HG02642 (cell line): ENCODE results near the gene TBX22.
"Not testable (repeated sequence)": the region's sequence is repeated elsewhere in the genome, so short reads cannot be mapped to it uniquely, and the experiment has no call there.

Experiments
- ATAC-seq: cut with Tn5 transposase; IDR thresholded peaks from one replicate; pipeline ENCODE4 v1.9.1; 2021; ENCODE audit warnings: mild to moderate bottlenecking; ENCODE audit not compliant: unreplicated experiment, poor library complexity

The TBX22 gene

GRCh38 chrX:80014141-80014940 is at the start of gene TBX22:
Gene TBX22, plus strand, starts transcription at chrX:80014753. Its CDS starts 7,517 bp downstream, at chrX:80022270.
- no peak for ATAC-seq

DNA sequence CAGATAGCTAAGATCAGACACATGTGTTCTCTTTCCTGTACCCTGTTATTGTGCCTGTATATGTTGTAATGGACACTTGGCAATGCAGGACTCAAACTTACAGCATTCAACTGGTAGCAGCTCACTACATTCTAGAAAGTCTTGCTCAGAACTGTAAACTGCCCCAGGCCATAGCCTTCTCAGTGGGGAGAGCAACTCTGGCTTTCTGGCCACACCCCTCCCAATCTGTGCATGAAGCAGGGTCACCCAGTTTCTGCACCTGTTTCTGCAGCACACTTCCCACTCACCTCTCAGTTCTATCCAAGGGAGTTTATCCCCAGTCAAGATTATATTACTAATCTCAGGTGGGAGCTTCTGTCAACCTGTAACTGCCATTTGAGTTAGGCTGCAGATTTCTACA is 38.9 kb upstream of the TBX22 start:
- ATAC-seq: no peak

GRCh38 chrX:80004458-80004857 is 10.1 kb upstream of the TBX22 start:
- no peak for ATAC-seq

- no peak for ATAC-seq
Observed at GRCh38 chrX:80011522-80011921, 3.0 kb upstream of the TBX22 start.

- ATAC-seq: no peak
Observed at GRCh38 chrX:80016182-80016581, 1.6 kb downstream of the TBX22 start.

GRCh38 chrX:80021621-80022020 is 7.1 kb downstream of the TBX22 start:
- no peak for ATAC-seq

- ATAC-seq: no peak
Observed at GRCh38 chrX:80022363-80023031, 7.9 kb downstream of the TBX22 start.

- ATAC-seq: no peak
Observed at GRCh38 chrX:80026116-80026515, 11.6 kb downstream of the TBX22 start.

- not testable (repeated sequence) for ATAC-seq
Observed at GRCh38 chrX:80066156-80066555, 51.6 kb downstream of the TBX22 start.

DNA sequence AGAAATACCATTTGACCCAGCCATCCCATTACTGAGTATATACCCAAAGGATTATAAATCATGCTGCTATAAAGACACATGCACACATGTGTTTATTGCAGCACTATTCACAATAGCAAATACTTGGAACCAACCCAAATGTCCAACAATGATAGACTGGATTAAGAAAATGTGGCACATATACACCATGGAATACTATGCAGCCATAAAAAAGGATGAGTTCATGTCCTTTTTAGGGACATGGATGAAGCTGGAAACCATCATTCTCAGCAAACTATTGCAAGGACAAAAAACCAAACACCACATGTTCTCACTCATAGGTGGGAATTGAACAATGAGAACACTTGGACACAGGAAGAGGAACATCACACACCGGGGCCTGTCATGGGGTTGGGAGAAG is 61.1 kb downstream of the TBX22 start:
- not testable (repeated sequence) for ATAC-seq
